ENCODE data around the gene MACROD1. TPM values are rescaled to one million over a fixed set of nuclear protein-coding genes. Genes with fewer than 3 reads are reported as not detected.

Gene MACROD1
- total and polyA plus RNA-seq, 10 donors, result 5.1 to 20.3 (median 7.8) TPM

DNA sequence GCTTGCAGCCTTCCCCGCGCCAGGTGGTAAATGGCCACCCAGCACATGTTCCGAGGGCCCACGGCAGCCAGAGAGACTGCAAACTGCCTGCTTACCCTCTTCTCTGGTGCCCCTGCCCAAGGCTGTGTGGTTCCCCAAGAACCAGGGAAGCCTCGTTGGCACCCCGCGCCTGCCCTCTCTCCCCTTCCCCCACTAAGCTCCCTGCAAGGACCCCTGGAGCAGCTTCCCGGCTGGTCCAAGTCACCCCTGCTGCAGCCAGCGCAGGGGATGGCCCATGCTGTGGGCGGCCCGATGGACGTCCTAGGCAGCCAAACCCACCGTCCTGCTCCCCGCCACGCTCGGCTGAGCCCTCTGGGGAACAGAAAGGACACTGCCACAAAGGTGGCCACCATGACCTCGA lies 30.2 kb downstream of the MACROD1 start:
- intact Hi-C loops (cut with DNase I; ENCODE audit: low total_unique reads), result no loop called here
- no peak overlapping the region for H3K4me3 ChIP-seq
- H3K4me1 ChIP-seq, result no peaks in the 10 kb centered on the region
- WGBS, 5 donors, result 88 to 92% (median 91%) methylated on average over 4 to 17 of the region's 17 CpGs
- no peak overlapping the region for H3K27ac ChIP-seq
- TF ChIP-seq POLR2AphosphoS5 (IDR thresholded peaks at IDR 0.05), result no peak
- TF ChIP-seq POLR2A (IDR thresholded peaks at IDR 0.05), result no peak
- TF ChIP-seq, protein P1, sequence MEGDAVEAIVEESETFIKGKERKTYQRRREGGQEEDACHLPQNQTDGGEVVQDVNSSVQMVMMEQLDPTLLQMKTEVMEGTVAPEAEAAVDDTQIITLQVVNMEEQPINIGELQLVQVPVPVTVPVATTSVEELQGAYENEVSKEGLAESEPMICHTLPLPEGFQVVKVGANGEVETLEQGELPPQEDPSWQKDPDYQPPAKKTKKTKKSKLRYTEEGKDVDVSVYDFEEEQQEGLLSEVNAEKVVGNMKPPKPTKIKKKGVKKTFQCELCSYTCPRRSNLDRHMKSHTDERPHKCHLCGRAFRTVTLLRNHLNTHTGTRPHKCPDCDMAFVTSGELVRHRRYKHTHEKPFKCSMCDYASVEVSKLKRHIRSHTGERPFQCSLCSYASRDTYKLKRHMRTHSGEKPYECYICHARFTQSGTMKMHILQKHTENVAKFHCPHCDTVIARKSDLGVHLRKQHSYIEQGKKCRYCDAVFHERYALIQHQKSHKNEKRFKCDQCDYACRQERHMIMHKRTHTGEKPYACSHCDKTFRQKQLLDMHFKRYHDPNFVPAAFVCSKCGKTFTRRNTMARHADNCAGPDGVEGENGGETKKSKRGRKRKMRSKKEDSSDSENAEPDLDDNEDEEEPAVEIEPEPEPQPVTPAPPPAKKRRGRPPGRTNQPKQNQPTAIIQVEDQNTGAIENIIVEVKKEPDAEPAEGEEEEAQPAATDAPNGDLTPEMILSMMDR (IDR thresholded peaks at IDR 0.05 in 8 of 11, conservative IDR thresholded peaks at IDR 0.05 in 3 of 11), result no peak
- no peak for DNase-seq
- H3K27me3 ChIP-seq (replicated peaks in 1 of 7), result no peaks in the 10 kb centered on the region
- no peaks in the 10 kb centered on the region for H3K9me3 ChIP-seq
- no peaks in the 10 kb centered on the region for H3K36me3 ChIP-seq

DNA sequence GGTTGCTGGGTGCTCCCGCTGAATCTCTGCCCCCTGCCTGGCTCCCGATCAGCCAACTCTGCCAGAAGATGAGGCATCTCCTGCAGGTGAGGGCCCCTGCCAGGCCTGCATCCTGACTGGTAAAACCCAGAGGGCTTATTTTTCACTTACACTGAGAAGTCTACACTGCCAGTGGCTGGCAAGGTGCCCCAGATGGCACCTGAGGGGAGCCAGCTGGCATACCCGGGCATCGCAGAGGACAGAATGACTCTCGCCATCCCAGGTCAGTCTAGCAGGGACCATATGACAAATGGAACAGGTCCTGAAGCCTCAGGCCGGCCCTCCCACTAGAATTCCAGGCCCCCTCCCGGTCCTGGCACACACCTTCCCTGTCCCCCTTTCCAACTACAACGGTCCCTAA lies 30.9 kb downstream of the MACROD1 start:
- H3K4me1 ChIP-seq, result no peaks in the 10 kb centered on the region
- TF ChIP-seq POLR2A (IDR thresholded peaks at IDR 0.05) (no peak), POLR2AphosphoS5 (IDR thresholded peaks at IDR 0.05) (no peak)
- TF ChIP-seq, protein P1 (IDR thresholded peaks at IDR 0.05 in 8 of 11, conservative IDR thresholded peaks at IDR 0.05 in 3 of 11), result no peak
- intact Hi-C loops (cut with DNase I; ENCODE audit: low total_unique reads), result no loop called here
- H3K36me3 ChIP-seq, result no peaks in the 10 kb centered on the region
- no peak for DNase-seq
- no peak overlapping the region for H3K4me3 ChIP-seq
- no peak overlapping the region for H3K27ac ChIP-seq
- H3K27me3 ChIP-seq (replicated peaks in 1 of 7), result no peaks in the 10 kb centered on the region
- 88 to 95% (median 92%) methylated on average over 8 of the region's 8 CpGs for WGBS, 5 donors
- H3K9me3 ChIP-seq, result no peaks in the 10 kb centered on the region

DNA sequence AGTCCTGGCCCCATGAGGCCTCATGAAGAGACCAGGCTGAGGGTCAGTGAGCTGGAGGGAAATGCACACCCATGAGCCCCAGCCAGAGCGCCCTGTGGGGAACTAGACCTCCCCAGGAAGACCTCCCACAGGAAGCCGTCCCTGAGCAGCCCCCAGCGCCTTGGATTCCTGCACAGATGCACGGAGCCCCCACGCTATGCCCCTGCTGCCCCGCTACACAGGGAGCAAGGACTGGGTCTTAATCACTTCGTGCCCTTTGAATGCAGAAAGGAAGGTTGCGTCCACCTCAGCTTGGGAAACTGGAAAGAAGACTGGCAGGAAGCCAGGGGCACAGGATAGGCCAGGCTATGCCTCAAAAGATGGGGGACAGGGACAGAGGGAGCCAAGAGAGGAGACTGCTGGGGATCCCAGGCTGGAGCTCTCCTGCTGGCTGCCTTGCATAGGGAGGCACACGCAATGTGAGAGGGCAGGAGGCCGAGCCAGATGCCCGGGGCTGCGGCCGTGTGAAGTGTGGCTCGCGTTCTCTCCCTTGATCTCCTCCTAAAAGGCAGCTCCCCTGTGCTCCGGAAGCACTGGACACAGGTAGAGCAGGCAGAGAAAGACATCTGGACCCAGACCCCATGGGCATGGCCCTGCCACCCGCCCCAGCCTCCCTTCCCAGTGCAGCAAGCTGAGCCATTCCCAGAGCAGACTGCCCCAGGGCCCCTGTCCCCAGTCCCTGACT lies 32.8 kb downstream of the MACROD1 start:
- Histone ChIP-seq H3K36me3 (no peaks in the 10 kb centered on the region), H3K4me3 (no peak overlapping the region), H3K9me3 (no peaks in the 10 kb centered on the region), H3K27me3 (replicated peaks in 1 of 7) (no peaks in the 10 kb centered on the region), H3K4me1 (no peaks in the 10 kb centered on the region), H3K27ac (no peak overlapping the region)
- TF ChIP-seq POLR2AphosphoS5 (IDR thresholded peaks at IDR 0.05) (no peak), POLR2A (IDR thresholded peaks at IDR 0.05) (no peak)
- TF ChIP-seq, protein P1 (IDR thresholded peaks at IDR 0.05 in 8 of 11, conservative IDR thresholded peaks at IDR 0.05 in 3 of 11), result no peak
- intact Hi-C loops (cut with DNase I; ENCODE audit: low total_unique reads), result no loop called here
- WGBS, 5 donors, result 77 to 89% (median 81%) methylated on average over 13 to 17 of the region's 17 CpGs
- no peak for DNase-seq

DNA sequence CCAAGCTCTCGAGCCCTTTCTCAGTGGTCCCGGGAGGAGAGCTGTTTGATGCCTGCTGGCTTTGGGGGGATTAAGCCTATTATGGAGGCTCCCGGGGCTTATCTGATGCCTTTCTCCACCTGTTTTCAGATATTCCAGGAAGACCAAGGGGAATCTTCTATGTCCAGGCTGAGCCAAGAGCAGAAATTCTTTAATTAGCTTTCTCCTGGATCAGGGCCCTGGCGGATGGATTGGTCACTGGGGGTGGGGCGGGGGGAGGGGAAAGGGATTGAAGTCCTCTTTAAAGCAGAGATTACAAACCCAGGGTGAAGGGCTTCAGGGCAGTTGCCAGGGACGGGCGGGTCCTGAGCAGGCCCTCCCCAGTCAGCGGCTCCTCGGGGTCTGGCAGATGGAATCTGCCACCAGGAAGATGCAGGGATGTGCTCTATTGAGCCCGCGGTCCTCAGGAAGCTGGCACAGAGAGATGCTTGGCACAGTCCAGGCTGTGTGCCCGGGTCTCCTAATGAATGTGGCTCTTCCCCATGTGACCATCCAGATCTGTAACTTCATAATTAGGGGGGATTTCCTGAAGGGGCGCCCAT lies 33.6 kb downstream of the MACROD1 start:
- H3K27ac ChIP-seq, result no peak overlapping the region
- no peaks in the 10 kb centered on the region for H3K36me3 ChIP-seq
- no peaks in the 10 kb centered on the region for H3K27me3 ChIP-seq (replicated peaks in 1 of 7)
- no peaks in the 10 kb centered on the region for H3K9me3 ChIP-seq
- 61 to 68% (median 65%) methylated on average over 13 of the region's 13 CpGs for WGBS, 5 donors
- H3K4me3 ChIP-seq, result no peak overlapping the region
- TF ChIP-seq POLR2A (IDR thresholded peaks at IDR 0.05) (no peak), POLR2AphosphoS5 (IDR thresholded peaks at IDR 0.05) (no peak)
- TF ChIP-seq, protein P1 (IDR thresholded peaks at IDR 0.05 in 8 of 11, conservative IDR thresholded peaks at IDR 0.05 in 3 of 11), result no peak
- intact Hi-C loops (cut with DNase I; ENCODE audit: low total_unique reads), result no loop called here
- no peak for DNase-seq
- no peaks in the 10 kb centered on the region for H3K4me1 ChIP-seq

Data from spleen (tissue), 11 donors.